ENCODE results near the gene SLC45A1.

Gene SLC45A1

DNA sequence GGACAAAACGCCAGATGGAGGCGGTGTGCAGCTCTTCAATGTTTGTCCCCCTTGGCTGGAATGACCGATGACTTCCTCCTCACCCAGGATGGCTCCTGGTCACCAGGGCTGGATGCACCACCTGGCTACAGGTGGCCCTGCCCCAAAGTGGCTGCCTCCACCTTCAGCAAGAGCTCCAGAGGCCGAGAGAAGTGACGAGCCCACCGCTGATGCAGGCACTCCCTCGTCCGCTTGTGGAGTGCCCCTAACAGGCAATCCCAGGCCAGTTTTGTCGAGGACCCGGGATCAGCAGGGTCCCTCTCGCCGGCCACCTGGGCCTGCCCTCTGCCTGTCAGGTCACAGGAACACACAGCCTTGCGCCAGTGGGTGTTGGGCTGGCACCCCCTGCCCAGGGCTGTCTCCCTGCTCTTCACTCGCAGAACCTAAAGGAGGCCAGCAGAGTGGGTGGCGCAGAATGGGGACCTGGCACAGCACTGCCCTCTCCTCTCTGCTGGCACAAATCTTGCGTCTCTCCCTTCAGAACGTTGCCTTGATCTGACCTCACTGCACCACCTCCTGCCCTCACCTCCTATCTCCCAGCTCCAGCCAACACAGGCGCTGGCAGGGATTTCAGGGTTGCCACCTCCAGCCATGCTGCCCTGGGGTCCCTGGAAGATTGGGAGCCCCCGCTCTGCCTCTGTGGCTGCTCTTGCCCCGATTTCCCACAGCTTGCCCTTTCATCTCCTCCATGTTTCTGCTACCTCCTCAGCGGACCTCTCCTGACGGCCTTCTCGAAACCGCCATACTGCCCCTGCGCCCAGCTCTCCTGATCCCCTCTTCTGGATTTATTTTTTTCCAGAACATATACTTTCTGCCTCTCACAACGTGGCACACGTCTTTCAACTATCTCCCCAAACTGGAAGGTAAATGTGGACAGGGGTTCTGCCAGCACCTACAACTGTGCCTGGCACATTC is 38.6 kb downstream of the SLC45A1 start:
- no peak for DNase-seq

DNA sequence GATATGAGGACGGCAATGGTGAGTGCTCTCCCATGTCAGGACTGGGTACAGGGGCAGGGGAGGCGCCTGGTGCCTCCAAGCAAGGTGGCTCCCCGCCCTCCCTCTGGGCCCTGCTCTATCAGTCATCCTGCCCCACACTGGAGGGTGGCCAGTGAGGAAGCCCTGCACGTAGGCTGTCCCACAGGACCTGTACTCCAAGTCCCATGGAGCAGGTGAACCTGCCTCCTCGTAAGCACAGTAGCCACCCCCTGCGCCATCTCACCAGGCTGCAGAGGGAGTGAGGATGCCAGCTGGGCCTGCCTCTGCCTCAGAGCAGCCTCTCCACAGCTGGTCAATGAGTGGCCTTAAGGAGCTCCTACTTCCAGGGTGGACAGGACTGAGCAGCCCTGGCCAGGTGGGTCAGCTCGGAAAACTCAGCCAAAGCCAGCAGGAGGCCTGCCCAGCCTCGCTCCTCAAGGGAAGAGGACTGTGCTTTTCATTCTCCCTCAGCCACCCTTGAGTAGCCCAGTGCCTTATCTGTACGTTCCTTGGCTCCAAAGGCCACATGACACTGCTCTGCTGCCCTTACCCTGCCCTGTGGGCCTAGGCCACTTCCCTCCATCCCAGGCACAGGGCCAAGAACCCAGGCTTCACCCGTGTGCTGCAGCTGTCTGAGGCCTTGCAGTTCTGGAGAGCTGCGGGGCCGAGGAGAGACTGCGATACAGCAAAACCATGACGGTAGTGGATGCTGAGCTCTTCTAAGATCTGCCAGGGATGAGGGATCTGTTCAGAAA is 39.6 kb downstream of the SLC45A1 start:
- DNase-seq, result no peak

DNA sequence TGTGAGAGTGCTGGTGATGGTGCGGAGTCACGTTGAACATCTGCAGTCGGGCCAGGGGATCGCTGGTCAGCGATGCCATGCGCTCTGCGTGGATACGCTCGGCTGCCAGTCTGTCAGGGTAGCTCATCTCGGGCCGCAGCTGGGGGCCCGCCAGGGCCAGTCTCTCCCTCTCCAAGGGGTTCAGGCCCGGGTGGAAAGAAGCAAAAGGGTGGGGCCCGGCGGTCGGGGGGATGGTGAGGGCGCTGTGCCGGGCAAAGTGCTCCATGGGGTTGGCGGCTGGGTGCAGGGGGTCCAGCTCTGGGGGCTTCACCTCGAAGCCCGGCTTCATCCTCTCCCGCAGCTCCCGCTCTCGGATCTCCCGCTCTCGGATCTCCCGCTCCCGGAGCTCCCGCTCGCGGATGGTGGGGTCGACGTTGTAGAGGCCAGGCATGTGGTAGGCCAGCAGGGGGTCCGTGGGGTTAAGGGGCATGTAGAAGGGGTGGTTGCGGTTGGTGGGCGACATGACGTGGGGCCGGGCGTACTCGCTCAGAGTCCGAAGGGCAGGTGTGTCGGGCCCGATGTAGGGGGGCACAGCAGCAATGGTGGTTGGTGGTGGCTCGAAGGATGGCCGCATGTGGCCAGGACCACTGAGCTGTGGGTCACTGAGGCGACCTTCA is 40.5 kb downstream of the SLC45A1 start:
- DNase-seq, result no peak

DNA sequence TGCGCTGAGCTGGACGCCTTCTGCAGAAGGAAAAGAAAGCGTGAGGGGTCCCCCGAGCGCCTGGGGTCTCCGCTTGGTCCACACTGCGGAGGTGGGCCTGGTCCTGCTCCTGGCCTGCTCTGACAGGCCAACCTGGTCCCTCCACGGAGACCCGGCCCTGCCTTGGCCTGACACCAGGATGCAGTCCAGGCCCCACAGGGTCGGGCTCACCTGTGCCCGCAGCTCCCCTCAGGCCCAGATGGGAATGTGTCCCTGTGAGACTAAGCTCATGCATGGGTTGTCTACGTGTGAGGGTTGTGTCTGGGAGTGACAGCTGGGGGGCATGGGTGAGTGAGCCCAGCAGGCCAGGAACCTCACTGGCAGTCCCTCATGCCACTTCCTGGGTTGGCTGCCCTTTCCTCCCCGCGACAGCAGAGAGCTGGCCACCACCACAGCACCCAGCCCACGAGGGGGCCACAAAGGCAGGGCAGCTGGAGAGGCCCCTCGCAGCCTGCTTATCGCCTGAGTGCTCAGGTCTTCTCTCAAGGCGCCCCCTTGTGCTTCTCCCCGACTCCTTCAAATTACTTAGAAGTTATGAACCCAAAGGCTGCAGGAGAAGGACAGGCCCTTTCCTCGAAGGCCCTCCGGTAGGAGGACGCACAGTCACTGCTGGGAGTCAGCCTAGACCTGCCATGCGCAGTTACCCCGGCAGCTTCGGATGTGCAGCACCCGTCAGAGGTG is 41.1 kb downstream of the SLC45A1 start:
- DNase-seq, result no peak

DNA sequence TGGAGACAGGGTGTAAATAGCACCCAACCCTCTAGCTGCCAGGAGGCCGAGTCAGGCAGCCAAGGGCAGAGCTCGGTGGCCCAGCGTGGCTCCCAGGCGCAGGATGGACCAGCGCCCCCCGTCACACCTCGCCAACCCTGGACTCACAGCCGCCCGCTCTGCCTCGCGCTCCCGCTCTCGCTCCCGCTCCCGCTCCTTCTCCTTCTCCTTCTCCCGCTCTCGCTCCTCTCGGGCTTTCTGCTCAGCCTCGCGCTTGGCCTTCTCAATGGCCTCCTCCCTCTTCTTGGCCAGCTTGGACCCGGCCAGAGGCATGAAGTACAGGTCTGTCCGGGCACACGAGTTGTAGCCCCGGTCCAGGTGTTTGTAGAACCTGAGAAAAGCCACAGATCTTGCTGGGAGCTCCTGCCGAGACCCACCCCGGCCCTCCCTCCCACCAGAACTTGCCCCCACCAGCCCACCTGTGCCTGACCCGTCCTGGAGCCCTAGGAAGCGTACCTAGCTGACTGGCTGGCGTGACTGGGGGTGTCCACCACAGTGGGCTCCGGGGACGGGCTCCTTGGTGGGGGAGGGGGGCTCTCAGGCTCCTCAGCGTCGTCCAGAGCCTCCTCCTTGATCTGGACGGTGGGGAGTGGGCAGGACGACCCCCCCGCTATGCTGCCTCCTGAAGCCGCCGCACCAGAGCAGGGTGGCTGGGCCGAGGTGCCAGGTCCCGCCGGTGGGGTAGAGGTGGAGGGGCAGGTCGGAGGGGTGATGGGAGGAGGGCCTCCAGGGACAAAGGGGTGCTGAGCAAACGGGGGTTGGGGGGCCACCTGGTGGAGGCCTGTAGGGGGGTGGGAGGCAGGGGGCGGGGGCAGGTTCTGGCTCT is 41.9 kb downstream of the SLC45A1 start:
- no peak for DNase-seq

GRCh38 chr1:8360493-8361197 is 42.7 kb downstream of the SLC45A1 start:
- no peak for DNase-seq

DNA sequence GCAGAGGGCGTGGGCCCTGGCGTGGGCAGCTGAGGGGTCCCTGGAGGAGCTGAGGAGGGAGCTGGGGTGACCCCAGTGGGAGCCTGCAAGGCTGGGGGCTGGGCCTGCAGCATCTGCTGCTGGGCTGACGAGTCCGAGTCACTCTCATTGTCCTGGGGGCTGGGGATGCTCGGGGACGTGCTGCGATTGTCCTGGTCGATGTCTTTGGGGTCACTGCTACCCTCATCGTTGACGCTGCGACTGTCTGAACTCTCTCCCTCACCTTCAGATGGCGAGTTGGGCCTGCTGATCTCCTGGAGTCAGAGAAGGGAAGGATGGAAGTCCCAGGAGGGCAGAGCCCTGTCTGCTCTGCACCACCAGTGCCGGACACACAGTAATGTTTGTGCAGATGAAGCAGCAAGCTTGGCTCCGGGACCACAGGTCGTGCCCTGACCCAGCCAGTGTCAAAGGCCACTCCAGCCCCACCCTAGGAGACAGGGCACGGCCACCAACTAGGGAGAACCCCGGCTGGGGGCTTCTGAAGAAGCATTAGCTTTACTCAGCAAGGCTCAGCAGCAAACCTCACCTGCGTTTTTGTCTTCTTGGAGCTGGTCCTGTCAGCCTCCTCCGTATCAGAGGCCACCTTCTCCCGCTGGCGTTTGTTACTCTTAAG is 43.4 kb downstream of the SLC45A1 start:
- no peak for DNase-seq

GRCh38 chr1:8362701-8363101 is 44.8 kb downstream of the SLC45A1 start:
- no peak for DNase-seq

DNA sequence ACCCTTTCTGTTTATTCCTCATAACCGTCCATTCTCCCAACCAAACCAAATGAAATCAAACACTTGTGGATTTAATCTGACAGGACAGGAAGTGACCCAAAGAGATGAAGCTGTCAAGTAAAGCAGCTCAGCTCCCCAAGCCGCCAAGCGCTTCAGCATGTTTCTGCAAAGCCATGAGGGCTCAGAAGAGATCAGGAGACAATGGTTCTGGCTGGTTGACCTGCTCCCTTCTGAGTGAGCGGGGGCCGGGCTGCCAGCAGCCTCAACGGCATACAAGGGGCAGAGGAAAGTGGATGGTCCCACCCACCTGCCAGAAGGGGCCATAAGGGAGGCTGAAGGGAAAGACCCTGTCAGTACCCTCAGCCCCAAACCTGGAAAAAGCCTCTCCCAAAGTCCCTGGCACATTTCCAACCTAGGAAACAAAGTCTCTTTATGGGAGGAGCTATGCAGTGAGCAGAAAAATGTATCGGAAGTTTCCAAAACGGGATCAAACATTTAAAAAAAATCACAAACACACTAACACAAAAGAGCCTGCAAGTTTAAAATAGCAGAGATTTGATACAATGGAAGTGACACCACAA is 45.4 kb downstream of the SLC45A1 start:
- DNase-seq, result no peak

DNA sequence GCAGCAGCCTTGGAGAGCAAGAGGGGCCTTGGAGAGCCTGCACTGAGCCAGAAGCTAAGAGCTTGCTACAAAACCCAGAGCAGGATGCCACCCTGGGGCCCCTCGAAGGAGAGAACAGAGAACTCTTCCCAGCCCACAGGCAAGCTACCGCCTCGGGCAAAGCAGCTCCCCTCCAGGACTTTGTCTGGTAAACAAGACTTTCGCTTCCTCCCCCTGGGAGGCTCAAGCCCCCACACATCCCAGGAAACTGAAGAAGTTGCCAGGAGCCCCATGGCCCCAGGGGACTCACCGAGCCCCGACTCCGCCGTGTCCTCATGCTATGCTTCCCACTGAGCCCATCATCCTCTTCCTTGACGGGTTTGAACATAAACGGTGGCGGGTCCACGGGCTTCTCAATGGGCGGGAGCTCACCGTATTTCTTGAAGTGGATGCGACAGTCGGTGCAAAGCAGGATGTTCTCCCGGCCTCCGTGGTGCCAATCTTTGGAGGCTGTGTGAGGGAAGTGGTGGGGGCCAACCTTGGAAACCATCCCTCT is 45.9 kb downstream of the SLC45A1 start:
- no peak for DNase-seq

GRCh38 chr1:8364528-8365442 is 46.9 kb downstream of the SLC45A1 start:
- no peak for DNase-seq

- no peak for DNase-seq
Measured at GRCh38 chr1:8365661-8366362, 47.9 kb downstream of the SLC45A1 start.

- no peak for DNase-seq
Measured at GRCh38 chr1:8367571-8368194, 49.8 kb downstream of the SLC45A1 start.

- no peak for DNase-seq
Measured at GRCh38 chr1:8368956-8369639, 51.2 kb downstream of the SLC45A1 start.

DNA sequence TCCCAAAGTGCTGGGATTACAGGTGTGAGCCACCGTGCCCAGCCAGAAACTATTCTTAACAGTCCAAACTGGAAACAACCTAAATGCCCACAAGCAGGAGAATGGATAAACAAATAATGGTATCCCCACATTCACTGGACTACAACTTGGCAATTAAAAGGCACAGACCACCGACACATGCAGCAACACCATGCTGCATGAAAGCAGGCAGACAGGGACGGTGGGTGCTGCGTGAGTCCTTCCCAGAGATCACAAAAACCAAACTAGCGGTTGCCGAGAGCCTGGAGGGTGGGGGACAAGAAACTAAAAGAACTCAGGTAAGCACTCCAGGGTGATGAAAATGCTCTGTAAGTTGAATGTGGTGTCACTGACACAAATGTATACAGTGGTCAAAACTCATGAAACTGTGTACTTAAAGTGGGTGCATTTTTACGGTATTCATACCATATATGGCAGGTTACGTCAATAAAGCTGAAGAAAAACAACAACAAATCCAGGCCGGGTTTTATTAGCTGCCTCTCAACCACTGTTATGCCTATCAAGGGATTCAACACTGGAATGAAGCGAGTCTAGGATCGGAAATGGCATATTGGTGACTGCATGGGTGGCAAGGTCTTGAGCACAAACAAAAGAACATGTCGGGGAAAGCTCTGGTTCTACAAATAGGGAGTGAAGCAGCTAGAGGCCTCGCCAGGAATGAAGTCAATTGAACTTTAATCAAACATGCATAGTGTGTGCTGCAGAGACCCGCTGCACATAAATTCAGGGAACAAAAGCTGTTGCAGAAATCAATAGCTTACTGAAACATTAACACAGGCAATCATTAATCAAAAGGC is 52.4 kb downstream of the SLC45A1 start:
- DNase-seq, result no peak

- no peak for DNase-seq
Measured at GRCh38 chr1:8370905-8371315, 53.0 kb downstream of the SLC45A1 start.

All from activated CD4-positive, CD25-positive, alpha-beta regulatory T cell (primary cell).